Stimulated activated CD4-positive, alpha-beta T cell treated with anti-CD3 and anti-CD28 coated beads, Interleukin-1b, Interleukin-23, amount 100 ng/mL, for 24 hours (primary cell): ENCODE results near the gene HUNK.

ENCODE experiments used
- DNase-seq, 4 experiments: peaks; one replicate each; pipeline ENCODE4 v3.0.0-alpha.2; 2020; ENCODE audit warnings: low read depth in 4 of 4, low spot score in 1 of 4

Gene HUNK

DNA sequence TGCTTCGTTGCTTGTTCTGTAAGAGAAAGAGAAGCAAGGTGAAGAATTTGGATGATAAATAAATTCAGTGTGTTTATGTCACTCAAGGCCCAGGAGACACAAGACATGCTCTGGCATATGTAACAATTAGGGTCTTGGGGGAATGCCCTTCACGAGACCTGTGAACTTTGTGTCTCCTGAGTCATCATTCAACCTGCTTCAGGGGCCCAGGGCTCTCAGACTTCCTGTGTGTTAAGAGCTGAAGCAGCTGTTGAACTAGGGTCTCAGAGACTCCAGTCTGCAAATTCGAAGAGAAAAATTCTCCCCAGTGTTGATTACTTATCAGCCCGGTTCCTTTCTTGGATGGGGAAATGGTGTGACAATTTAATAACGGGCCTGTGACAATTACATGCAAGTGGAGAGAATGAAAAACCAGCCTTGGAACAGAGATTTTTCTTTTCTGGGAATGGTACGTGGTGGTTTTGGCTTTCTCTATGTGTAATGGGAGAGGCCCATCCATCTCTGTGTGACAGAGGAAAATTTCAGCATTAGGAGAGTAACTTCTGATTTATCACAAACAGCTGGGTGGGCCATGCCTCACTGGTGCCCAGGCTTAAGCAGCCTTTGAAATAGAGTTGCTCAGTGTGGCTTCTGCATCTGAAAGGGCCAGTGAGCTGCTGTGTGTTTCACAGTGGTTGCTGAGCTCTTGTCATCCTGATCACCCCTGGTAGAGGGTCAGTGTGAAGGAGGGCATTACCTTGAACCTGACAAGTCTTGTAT is 22.4 kb downstream of the HUNK start:
- DNase-seq, result no peak

DNA sequence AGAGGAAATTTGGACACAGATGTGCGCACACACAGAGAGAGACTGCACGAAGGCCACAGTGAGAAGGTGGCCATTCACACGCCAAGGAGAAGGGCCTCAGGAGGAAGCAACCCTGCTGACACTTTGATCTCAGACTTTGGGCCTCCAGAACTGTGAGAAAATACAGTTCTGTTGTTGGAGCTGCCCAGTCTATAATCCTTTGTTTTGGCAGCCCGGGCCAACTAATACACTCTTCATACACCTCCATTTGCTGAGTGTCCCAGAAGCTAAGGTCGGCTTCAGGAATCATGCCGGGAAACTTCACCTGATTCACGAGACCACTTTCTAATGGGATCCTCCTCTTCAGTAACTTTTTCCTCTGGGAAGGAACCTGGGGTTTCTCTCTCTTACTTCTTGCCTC is 23.2 kb downstream of the HUNK start:
- no peak for DNase-seq

DNA sequence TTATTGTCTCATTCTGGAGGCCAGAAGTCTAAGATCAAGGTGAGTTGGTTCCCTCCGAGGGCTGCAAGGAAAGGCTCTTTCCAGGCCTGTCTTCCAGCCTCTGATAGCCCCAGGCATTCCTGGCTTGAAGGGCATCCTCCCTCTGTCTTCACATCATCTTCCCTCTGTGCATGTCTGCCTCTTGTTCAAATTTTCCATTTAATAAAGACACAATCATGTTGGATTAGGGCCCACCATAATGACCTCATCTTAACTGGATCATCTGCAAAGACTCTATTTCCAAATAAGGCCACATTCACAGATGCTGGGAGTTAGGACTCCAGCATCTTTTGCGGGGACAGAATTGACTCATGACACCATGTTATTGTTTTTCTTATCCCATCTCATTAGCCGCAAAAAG is 24.5 kb downstream of the HUNK start:
- no peak for DNase-seq

DNA sequence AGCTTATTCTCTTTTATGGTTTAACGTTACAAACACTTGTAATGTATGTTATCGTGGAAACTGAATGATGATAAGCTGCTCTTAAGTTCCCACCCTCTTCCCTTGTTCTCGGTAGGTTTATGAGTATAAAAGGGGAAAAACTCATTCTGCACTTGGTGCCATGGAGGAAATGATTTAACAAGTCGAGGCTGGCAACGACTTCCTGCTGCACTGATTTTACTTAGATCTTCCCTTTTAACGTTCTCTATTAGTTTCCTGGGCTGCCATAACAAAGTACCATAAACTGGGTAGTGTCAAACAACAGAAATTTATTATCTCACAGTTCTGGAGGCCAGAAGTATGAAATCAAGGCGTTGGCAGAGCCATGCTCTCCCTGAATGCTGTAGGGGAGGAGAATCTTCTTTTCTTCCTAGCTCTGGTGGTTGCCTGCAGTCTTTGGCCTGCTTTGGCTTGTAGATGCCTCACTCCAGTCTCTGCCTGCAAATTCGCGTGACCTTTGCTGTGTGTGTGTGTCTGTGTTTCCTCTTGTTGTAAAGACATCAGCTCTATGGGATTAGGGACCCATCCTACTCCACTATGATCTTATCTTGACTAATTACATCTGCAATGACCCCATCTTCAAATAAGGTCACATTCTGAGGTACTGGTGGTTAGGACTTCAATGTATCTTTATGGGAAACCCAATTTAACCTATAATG is 26.3 kb downstream of the HUNK start:
- no peak for DNase-seq

DNA sequence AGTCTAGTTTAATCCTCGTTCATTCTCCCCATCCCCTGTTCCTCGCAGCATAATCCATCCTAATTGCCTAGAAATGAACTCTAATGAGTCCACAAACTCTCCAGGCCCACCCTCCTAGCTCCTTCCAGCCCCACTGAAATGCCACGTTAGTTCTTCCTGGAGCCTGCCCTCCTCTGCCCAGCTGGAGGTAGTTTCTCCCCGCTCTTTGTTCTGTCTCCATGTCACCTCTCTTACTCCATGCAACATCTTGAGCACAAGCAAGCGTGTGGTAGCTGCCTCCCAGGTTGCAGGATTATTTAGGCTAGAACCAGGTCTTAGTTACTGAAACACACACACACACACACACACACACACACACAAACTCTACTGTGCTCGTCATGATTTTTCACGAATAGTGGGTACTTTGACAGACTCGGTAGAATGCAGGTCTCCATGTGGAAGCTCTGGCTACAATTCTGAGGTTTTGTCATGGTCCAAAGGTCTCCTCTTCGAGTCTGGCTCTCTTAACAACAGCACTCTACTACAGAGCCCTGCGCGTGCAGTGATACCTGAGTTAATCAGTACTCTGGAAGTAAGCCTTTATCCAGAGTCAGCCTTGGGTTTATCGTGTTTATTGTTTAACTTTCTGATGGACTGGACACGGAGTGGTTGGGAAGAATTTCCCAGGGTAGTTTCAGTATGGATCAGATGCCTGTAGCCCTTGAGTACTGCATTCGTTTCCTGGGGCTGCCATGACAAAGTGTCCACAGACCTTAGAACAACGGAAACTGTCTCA is 27.5 kb downstream of the HUNK start:
- DNase-seq, result no peak

DNA sequence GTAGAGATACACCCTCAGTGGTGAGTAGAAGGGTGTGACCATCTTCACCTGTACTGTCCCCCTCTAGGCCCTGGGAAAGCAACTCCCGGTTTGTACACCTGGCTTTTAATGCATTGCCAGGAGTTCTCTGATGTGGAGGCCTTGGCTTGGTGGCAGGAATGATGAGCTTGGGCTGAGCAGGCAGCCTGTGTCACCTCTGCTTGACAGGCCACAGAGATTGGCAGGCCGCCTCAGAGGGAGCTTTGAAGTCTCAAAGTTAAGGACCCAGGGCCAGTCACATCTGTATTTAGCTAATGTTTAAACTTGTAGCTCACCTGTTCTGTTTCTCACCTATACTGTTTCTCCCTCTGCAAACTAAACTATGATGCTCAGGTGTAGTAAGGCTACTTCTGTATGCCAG is 28.5 kb downstream of the HUNK start:
- DNase-seq, result no peak

DNA sequence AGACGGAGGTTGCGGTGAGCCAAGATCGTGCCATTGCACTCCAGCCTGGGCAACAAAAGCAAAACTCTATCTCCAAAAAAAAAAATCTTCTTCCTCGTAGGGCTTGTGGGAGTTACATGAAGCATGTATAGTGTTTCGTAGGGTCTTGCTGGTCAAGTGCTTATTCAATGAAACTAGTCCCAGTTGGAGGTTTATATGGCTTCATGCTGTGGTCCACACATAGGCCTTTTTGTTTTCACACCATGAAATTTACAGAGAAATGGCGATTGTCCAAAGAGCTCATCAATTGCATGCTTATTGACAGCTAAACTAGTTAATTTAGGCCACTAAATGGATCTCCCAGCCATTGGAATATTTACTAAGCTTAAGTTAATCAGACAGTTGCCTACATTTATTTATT is 29.6 kb downstream of the HUNK start:
- no peak for DNase-seq

DNA sequence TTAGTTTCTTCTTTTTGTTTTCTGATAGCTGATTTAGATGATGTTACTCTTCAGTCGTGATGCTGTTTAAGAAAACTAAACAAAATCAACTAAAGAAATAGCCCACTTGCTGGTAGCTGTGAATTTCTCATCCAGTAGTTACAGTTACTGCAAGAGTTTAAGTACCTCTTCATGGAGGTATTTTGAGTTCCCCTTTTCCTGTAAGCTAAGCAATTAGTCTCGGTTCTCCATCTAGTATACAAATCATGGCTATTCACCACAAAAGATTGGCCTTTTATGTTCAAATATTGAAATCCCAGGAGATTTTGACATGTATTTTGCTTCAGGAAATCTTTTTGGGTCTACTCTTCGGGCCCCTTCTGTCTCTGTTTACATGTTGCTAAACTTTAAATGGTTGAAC is 31.1 kb downstream of the HUNK start:
- DNase-seq, result no peak

DNA sequence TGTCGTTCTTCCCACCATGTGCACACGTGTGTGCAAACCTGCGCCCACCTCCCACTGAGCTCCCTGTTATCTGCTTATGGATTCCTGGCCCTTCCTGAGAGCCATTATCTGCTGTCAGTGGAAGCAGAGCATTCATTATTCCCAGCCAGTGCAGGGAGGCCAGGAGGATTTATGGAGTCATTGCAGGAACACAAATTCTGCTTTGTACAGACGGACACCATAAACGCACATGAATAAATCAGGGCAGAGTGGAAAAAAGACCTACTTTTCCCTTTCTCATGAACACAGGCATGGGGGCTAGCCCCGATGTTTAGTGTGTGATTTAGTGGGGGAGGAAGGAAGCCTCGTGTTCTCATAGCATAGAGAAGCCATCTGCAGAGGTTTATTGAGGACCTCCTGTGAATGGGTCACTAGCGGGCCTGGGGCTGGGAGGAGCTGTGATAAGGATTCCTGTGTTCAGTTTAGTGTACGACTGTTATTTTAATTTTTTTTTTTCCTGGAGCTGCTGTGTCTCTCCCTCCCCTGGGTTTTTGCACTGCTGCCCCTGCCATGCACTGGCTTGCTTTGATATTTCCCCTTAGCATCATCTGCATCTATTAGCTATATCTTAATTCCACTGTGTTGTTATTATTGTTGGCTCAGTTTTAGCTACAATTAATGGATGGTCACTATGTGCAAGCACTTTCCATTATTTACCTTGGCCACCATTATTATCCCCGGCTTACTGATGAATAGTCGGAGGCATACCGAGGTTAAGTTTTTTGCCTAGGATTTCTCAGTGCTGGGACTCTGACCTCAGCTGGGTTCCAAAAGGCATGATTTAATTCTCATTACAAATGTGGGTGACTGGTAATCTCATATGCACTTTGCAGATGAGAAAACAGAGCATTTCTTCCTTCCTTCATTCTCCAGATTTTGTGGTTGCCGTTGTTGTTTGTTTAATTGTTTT is 33.0 kb downstream of the HUNK start:
- no peak for DNase-seq

DNA sequence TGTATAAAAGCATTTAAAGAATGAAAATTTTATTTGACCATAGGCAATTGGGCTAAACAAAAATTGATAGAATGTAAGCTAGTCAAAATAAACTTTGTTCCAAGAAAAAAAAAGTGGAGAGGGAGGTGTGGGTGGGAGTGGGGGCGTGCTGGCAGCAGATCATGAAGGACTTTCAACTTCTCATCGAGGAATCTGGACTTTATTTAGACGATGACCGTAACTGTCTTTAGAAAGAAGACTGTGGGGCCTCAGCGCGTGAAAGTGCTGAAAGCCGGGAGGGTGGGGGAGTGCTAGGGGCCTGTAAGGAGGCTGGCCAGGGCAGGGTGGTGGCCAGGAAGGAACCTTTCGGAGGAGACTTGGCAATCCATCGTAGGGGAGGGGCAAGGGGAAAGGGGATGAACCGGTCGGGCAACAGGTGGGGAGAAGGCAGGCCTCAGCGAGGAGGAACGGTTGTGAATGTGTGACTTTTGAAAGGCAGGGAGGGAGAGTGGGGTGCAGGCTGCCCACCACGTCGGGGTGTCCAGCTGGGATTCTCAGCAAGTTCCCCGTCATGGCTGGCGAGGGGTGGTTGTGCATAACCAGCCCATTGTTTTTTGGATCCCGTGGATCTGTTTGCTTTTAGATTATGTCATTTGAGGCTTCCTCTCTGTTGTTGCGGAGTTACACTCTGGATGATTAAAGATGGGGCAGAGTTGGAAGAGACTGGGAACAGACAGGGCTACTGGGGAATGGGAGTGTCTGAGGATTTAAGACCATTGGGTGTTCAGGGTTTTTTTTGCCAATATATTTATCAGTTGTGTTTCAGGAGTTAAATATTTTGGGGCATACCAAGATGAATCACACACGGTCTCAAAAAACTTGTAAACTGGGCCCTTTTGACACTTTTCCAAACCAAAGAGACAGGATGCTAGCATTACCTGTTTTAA is 35.5 kb downstream of the HUNK start:
- DNase-seq, result no peak

DNA sequence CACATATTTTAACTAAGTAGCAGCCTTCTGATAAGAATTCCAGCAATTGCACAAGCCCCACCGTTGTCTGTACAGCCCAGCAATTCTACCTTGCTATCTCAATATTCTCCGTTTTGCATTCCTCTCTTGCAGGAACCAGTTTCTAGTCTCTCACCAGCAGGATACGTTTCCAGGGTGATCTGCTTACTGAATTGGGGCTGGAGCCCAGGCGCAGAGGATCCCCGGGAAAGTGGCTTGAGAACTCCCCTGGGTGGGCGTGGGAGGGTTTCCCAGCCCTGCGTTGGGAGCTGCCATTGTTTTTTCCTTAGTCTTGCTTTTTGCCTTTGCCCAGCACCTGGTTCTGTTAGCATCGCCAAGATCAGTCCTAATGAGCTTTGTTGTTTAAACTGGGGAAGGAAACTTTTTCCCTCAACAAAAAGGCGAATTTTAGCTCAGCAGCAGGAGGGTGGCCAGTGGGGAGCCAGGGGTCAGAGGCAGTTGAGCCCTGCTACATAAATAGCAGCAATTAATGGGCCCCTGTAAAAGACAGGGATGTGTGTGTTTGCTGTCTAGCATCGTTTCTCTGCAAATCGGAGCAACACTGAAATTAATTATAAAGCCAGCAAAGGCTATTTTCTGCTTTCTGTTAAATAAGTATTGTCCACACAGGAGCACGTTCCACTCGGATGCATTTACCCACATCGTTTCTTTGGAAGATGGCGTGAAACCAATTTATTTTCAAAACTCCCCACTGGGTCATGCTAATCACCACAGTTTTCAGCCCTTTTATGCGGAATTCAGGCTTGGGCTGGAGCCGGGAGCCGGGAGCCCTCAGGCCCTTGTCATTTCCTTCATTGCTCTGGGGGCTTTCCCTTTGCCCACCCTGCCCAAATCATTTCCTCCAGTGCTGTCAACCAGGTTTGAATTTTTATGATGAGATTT is 36.6 kb downstream of the HUNK start:
- no peak for DNase-seq

DNA sequence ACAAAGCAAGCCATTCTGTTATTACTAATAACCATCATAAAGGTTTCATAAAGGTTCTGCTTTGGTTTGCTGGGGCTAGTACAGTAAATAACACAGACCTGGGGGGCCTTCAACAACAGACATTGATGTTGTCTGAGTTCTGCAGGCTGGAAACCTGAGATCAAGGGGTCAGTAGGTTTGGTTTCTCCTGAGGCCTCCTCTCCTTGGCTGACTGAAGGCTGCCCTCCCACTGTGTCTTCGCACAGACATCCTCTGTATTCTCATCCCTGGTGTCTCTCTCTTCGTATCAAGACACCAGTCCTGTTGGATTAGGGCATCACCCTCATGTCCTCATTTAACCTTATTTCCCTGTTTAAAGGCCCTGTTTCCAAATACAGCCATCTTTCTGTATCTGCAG is 37.3 kb downstream of the HUNK start:
- DNase-seq, result no peak

DNA sequence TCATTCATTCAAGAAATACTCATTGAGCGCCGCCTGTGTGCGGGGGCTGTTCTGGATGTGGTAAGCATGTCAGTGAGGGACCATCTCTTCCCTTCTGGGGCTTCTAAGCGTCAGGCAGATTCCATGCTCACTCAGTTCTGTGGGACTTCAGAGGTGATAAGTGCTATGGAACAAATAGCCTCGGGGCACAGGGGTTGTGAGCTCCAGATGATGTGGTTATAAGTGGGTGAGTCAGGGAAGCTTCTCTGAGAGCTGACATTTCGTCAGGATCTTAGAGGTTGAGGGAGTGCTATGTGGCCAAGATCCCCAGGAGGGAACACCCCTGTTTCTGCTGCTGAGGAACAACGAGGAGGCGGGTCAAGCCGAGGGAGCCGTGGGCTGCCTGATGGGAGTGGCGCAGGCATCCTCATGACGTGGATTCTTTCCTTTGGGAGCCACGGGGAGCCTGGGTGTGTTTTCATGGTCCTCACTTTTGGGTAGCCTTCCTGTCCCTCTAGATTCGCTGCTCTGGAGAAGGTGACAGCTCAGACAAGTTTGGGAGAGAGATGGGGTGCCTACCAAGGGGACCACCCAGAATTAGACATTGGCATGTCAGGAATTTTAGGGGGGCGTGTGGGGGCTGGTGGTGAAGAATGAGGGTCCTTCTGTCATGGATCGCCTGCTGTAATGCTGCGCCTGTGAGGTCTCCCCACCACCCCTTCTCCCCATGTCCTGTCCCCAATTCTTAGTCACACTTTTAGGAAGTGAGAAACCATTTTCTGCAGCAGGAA is 38.5 kb downstream of the HUNK start:
- no peak for DNase-seq

DNA sequence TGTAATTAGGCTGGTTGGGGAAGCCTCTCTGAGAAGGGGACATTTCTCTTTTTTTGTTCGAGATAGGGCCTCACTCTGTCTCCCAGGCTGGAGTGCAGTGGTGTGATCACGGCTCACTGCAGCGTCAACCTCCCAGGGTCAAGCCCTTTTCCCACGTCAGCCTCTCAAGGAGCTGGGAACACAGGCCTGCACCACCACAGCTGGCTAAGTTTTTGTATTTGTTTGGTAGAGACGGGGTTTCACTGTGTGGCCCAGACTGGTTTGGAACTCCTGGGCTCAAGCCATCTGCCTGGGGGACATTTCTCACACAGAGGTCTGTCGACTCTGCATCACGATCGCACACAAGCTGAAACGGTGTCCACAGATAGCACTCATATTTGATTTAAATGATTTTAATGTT is 39.7 kb downstream of the HUNK start:
- DNase-seq, result no peak

DNA sequence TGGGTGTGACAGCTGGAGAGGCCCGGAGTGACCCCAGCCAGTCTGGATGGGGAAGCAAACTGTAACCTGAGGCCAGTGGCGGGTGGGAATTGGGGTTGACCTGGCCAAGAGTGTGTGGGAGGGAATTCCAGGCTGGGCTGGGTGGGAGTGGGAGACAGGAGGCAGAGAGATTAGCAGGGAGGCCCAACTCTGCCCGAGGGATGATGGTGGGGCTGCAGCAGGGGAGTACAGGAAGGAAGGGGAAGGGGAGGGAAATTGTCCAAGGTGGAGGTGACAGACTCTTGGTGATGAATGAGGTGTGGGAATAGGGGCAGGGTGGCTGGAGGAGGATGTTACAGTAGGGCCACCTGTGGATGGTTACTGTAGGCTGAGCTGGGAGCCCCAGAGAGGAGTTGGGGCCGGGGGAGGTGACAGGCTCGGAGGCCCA is 40.4 kb downstream of the HUNK start:
- no peak for DNase-seq

DNA sequence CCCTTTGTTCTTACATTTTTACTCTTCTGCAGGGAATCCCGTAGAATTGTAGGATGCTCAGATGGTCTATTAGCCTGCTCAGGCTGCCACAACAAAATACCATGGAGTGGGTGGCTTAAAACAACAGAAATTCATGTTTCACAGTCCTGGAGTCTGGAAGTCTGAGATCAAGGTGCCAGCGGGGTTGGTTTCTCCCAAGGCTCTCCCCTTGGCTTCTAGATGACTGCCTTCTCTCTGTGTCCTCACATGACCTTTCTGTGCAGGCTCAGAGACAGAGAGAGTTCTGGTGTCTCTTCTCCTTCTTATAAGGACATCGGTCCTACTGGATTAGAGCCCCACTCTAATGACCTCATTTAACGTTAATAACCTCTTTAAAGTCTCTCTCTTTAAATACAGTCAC is 41.7 kb downstream of the HUNK start:
- DNase-seq, result no peak

DNA sequence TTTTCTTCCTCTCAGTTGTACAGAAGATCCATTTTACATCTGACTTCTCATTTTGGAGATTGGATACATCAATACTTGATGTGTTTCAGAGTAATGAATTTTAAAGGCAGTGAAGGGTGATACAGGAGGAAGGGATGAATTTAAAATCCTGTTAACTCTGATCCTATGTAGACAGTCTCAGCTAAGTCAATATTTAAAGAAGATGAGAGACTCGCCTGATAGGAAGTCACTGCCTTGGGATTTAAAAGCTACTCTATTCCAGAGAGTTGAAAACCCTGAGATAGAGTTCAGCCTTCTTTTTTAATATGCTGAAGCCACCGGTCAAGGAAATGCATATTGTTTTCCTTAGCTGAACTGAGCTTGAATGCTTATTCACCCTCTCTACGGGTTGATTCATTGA is 42.7 kb downstream of the HUNK start:
- no peak for DNase-seq

DNA sequence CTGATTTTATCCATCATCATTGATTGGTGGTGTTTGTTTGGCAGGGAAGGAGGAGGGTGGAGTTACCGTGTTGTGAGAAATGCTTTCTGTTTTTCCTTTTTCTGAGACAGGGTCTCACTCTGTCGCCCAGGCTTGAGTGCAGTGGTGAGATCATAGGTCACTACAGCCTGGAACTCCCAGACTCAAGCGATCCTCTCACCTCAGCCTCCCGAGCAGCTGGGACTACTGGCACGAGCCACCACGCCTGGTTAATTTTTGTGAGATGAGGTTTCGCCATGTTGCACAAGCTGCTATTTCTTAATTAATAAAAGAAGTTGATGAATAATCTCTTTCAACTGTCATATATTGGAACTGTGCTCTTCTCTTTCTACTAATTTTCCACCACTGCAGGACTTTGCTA is 44.3 kb downstream of the HUNK start:
- no peak for DNase-seq
